ENCODE results near the gene TBCEL.

TBCEL gene

DNA sequence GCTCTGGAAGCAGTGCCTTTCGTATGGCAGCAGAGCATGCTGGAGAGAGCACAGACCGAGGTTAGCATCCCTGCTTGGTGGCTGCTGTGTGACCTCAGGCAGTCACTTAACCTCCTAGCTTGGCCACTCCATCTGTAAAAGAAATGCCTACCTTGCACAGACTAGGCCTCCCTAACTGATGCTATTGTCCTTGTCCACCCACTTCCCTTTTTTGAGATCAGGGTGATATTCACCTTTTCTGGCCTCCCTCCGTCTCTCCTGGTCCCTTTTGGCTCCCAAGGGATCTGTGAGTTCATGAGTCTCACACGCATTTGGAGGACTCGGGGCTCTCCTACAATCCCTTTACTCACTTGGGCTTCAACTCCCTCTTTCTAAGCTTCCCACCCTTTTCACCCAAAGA, 114.4 kb downstream of the TBCEL start:
- no peak for DNase-seq (ENCODE audit: low read depth in 3 of 3)

DNA sequence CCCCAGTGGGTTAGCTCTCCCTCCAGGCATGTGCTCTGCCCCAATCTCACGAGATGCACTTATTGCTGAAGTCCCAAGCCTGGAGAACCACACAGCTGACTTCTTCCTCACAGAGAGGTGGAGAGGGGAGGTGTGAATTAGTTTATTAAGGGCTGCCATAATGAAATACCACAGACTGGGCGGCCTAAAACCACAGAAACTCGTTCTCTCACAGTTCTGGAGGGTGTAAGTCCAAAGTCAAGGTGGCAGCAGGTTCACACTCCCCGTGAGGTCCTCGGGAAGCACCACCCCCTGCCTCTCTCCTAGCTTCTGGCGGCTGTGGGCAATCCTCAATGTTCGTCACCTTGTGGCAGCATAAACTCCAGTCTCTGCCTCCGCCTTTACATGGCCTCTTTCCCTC, 116.5 kb downstream of the TBCEL start:
- DNase-seq (ENCODE audit: low read depth in 3 of 3): no peak
